H1 (cell line): ENCODE data around the gene LEUTX. TPM values are rescaled to one million over a fixed set of nuclear protein-coding genes. Genes with fewer than 3 reads are reported as not detected.

Source experiments
- CTCF ChIA-PET: fragments of 300-600 bp; sonication (Branson Sonifier 250); formaldehyde crosslinking; loops from one replicate; lab custom pipeline; 2021; ENCODE audit not compliant: partially characterized antibody; lab: Charles Lee
- POLR2A ChIA-PET: fragments of 300-600 bp; sonication (Branson Sonifier 250); formaldehyde crosslinking; loops from one replicate; lab custom pipeline; 2021; ENCODE audit warnings: inconsistent platforms; ENCODE audit not compliant: partially characterized antibody; lab: Charles Lee
- DNase-seq, 2 experiments: peaks; one replicate each; pipeline versions ENCODE4 v3.0.0 to v3.0.0-alpha.2; 2010 to 2022; ENCODE audit warnings: low spot score in 2 of 2, low read depth in 1 of 2, mixed read lengths in 1 of 2
- FAIRE-seq: peaks from 2 replicates; lab custom pipeline; 2011; peaks lifted over from hg19 to GRCh38; lab: Jason Lieb, UNC
- H2AFZ ChIP-seq: 2 replicates; pipeline ENCODE4 v1.8.1; 2012; ENCODE audit warnings: low read length, inconsistent platforms
- H2AK5ac ChIP-seq: 2 replicates; pipeline ENCODE4 v1.6.1; 2013; ENCODE audit warnings: low read depth, low read length
- H2BK120ac ChIP-seq: replicated peaks from 2 replicates; pipeline ENCODE3; 2013; ENCODE audit warnings: low read depth, low read length, inconsistent platforms
- H2BK12ac ChIP-seq: 2 replicates; pipeline ENCODE4 v1.6.1; 2013; ENCODE audit warnings: low read depth, low read length
- H2BK15ac ChIP-seq: 2 replicates; pipeline ENCODE4 v1.6.1; 2013; ENCODE audit warnings: low read length
- H2BK20ac ChIP-seq: 2 replicates; pipeline ENCODE4 v1.6.1; 2013; ENCODE audit warnings: low read length
- H2BK5ac ChIP-seq: 2 replicates; pipeline ENCODE4 v1.6.1; 2013; ENCODE audit warnings: low read depth, low read length
- H3K14ac ChIP-seq: 2 replicates; pipeline ENCODE4 v1.6.1; 2013; ENCODE audit warnings: inconsistent platforms; ENCODE audit not compliant: insufficient read length
- H3K18ac ChIP-seq: 2 replicates; pipeline ENCODE4 v1.6.1; 2013; ENCODE audit warnings: low read length; ENCODE audit errors: extremely low read depth
- H3K23ac ChIP-seq: 2 replicates; pipeline ENCODE4 v1.6.1; 2013; ENCODE audit warnings: inconsistent platforms; ENCODE audit not compliant: insufficient read length
- H3K23me2 ChIP-seq: 2 replicates; pipeline ENCODE4 v1.6.1; 2013; ENCODE audit warnings: low read depth, low read length
- H3K27ac ChIP-seq: 2 replicates; pipeline ENCODE4 v1.6.1; 2011; ENCODE audit warnings: low read depth, low read length, inconsistent platforms
- H3K27me3 ChIP-seq, 4 experiments: replicated peaks in 1 of 4; 1 replicate in 1 of 4; 2 replicates in 3 of 4; pipeline versions ENCODE4 v1.6.1 to v1.8.1; 2011 to 2013; ENCODE audit warnings: low read length in 3 of 4, mild to moderate bottlenecking in 3 of 4, inconsistent platforms in 2 of 4, mixed read lengths in 2 of 4, moderate library complexity in 1 of 4; ENCODE audit not compliant: control insufficient read depth in 3 of 4, insufficient read depth in 3 of 4; ENCODE audit errors: extremely low read depth in 1 of 4
- H3K36me3 ChIP-seq, 4 experiments: 2 replicates each; pipeline versions ENCODE4 v1.6.1 to v1.8.1; 2011 to 2013; ENCODE audit warnings: mild to moderate bottlenecking in 4 of 4, low read length in 3 of 4, moderate library complexity in 2 of 4, control low read depth in 1 of 4, inconsistent platforms in 1 of 4; ENCODE audit not compliant: insufficient read depth in 4 of 4, control insufficient read depth in 2 of 4
- H3K4ac ChIP-seq: replicated peaks from 2 replicates; pipeline ENCODE3; 2013; ENCODE audit warnings: low read length, low read depth, mixed read lengths, inconsistent platforms; ENCODE audit not compliant: insufficient read length
- H3K4me1 ChIP-seq, 4 experiments: replicated peaks in 1 of 4; 1 replicate in 1 of 4; 2 replicates in 3 of 4; pipeline versions ENCODE4 v1.6.1 to v1.8.1; 2011 to 2013; ENCODE audit warnings: low read length in 3 of 4, inconsistent platforms in 2 of 4, mixed read lengths in 1 of 4; ENCODE audit not compliant: insufficient read depth in 4 of 4, control insufficient read depth in 3 of 4
- H3K4me2 ChIP-seq, 2 experiments: 2 replicates each; pipeline versions ENCODE4 v1.6.1 to v1.8.1; 2011 to 2013; ENCODE audit warnings: low read depth in 2 of 2, low read length in 2 of 2, control low read depth in 1 of 2, inconsistent platforms in 1 of 2, mild to moderate bottlenecking in 1 of 2; ENCODE audit not compliant: insufficient read depth in 1 of 2
- H3K4me3 ChIP-seq, 4 experiments: fragments of 200-600, 300-600 bp in 1 of 4; sonication (generic), shearing (Covaris generic), sonication (Bioruptor Twin) in 1 of 4; 2 replicates each; pipeline versions ENCODE4 v1.5.1 to v1.8.1; 2011 to 2016; ENCODE audit warnings: low read length in 4 of 4, low read depth in 3 of 4, control low read depth in 2 of 4, inconsistent platforms in 2 of 4, mild to moderate bottlenecking in 2 of 4, mixed read lengths in 1 of 4, moderate library complexity in 1 of 4; ENCODE audit not compliant: insufficient read depth in 2 of 4; ENCODE audit errors: extremely low read depth in 1 of 4
- H3K56ac ChIP-seq: replicated peaks from 2 replicates; pipeline ENCODE3; 2013; ENCODE audit warnings: low read depth, mild to moderate bottlenecking, mixed read lengths, low read length, inconsistent platforms; ENCODE audit not compliant: insufficient read length
- H3K79me1 ChIP-seq: 2 replicates; pipeline ENCODE4 v1.6.1; 2013; ENCODE audit warnings: low read depth, low read length, control low read depth
- H3K79me2 ChIP-seq, 2 experiments: 2 replicates each; pipeline versions ENCODE4 v1.6.1 to v1.8.1; 2012 to 2013; ENCODE audit warnings: low read length in 2 of 2, mild to moderate bottlenecking in 2 of 2, inconsistent platforms in 1 of 2; ENCODE audit not compliant: insufficient read depth in 2 of 2, control insufficient read depth in 1 of 2
- H3K9ac ChIP-seq, 4 experiments: replicated peaks in 1 of 4; 1 replicate in 1 of 4; 2 replicates in 3 of 4; pipeline versions ENCODE4 v1.6.1 to v1.8.1; 2011 to 2013; ENCODE audit warnings: low read depth in 3 of 4, low read length in 3 of 4, control low read depth in 2 of 4, mild to moderate bottlenecking in 2 of 4, moderate library complexity in 2 of 4, inconsistent platforms in 1 of 4; ENCODE audit errors: extremely low read depth in 1 of 4
- H3K9me3 ChIP-seq, 2 experiments: 2 replicates each; pipeline versions ENCODE4 v1.6.1 to v1.8.1; 2012 to 2013; ENCODE audit warnings: mild to moderate bottlenecking in 2 of 2, moderate library complexity in 2 of 2, control low read depth in 1 of 2, inconsistent platforms in 1 of 2, low read depth in 1 of 2, low read length in 1 of 2, mixed read lengths in 1 of 2; ENCODE audit not compliant: insufficient read depth in 2 of 2
- H4K20me1 ChIP-seq, 2 experiments: replicated peaks in 1 of 2; 2 replicates each; pipeline versions ENCODE3 to v1.8.1; 2011 to 2013; ENCODE audit warnings: inconsistent platforms in 2 of 2, low read length in 2 of 2, mild to moderate bottlenecking in 1 of 2; ENCODE audit not compliant: insufficient read depth in 2 of 2, control insufficient read depth in 1 of 2
- H4K5ac ChIP-seq: 2 replicates; pipeline ENCODE4 v1.6.1; 2013; ENCODE audit warnings: low read length, low read depth, mixed read lengths, inconsistent platforms; ENCODE audit not compliant: insufficient read length
- H4K8ac ChIP-seq: 2 replicates; pipeline ENCODE4 v1.8.0; 2013; ENCODE audit warnings: mild to moderate bottlenecking, moderate library complexity, low read length, inconsistent platforms; ENCODE audit not compliant: insufficient read depth; ENCODE audit errors: extremely low read depth
- H4K91ac ChIP-seq: replicated peaks from 2 replicates; pipeline ENCODE3; 2013; ENCODE audit warnings: low read length, mixed read lengths, inconsistent platforms; ENCODE audit not compliant: insufficient read length
- BACH1 ChIP-seq: IDR thresholded peaks from 2 replicates; pipeline ENCODE4 v1.6.1; 2012; ENCODE audit warnings: low read length, improper control_type of control experiment
- CBX5 ChIP-seq: fragments of 300-800, 300-1000 bp; sonication (generic); IDR thresholded peaks from 2 replicates; pipeline ENCODE4 v1.7.1; 2016; ENCODE audit warnings: antibody characterized with exemption, low read length, low read depth
- CREB1 ChIP-seq: IDR thresholded peaks from 2 replicates; pipeline ENCODE4 v1.6.1; 2012; ENCODE audit warnings: inconsistent platforms
- GTF2F1 ChIP-seq: IDR thresholded peaks from 2 replicates; pipeline ENCODE4 v1.6.1; 2012; ENCODE audit warnings: low read depth, low read length, improper control_type of control experiment, borderline replicate concordance
- HDAC6 ChIP-seq: IDR thresholded peaks from one replicate; pipeline ENCODE4 v1.7.1; 2012; ENCODE audit warnings: low read depth, mild to moderate bottlenecking, inconsistent platforms, low read length, moderate library complexity
- MAFK ChIP-seq: IDR thresholded peaks from 2 replicates; pipeline ENCODE4 v1.6.1; 2012; ENCODE audit warnings: low read depth, mild to moderate bottlenecking, improper control_type of control experiment, low read length
- POU5F1 ChIP-seq: IDR thresholded peaks from 2 replicates; pipeline ENCODE4 v1.6.1; 2011; ENCODE audit warnings: low read depth, mild to moderate bottlenecking, low read length, moderate library complexity
- RBBP5 ChIP-seq: IDR thresholded peaks from 2 replicates; pipeline ENCODE4 v1.7.1; 2012; ENCODE audit warnings: low read depth, mild to moderate bottlenecking, inconsistent platforms, low read length, moderate library complexity, borderline replicate concordance
- USF2 ChIP-seq: IDR thresholded peaks from 2 replicates; pipeline ENCODE4 v1.6.1; 2011; ENCODE audit warnings: low read length, improper control_type of control experiment
- whole genome bisulfite sequencing, 2 experiments: shearing (Covaris generic) in 1 of 2; methylation state at CpG; one replicate each; pipeline versions ENCODE4 v1.1.6 to v1.1.7; 2013 to 2015; ENCODE audit warnings: low lambda C conversion rate in 2 of 2, mixed read lengths in 2 of 2, inconsistent platforms in 1 of 2, low coverage in 1 of 2, missing lambda C conversion rate in 1 of 2; ENCODE audit not compliant: insufficient replicate concordance in 2 of 2, insufficient coverage in 1 of 2, insufficient read length in 1 of 2; ENCODE audit errors: extremely low coverage in 1 of 2, missing lambda C conversion rate in 1 of 2; 5-methylcytosine and 5-hydroxymethylcytosine counted together
- polyA plus RNA-seq, 7 experiments: library from polyadenylated mRNA; depleted of rRNA in 3 of 7; stranded (reverse) in 5 of 7; unstranded in 2 of 7; fragments of >200 nt in 5 of 7; fragments of 200-250 nt in 2 of 7; gene quantifications; 1 replicate in 5 of 7; 2 replicates in 1 of 7; 4 replicates in 1 of 7; pipeline versions ENCODE4 v1.2.1 to v1.2.3, GENCODE V29; 2011 to 2013; ENCODE audit warnings: missing spikeins in 2 of 7, mixed read lengths in 2 of 7
- total RNA-seq: library from RNA; stranded (reverse); fragmentation: NEBNext Ultra II Directional; extraction: Animal tissue kit (Norgen Biotek cat#: 25700); gene quantifications from 2 replicates; pipeline ENCODE4 v1.2.1, GENCODE V29; 2021

The LEUTX gene
- total and polyA plus RNA-seq, 2 of the 8 experiments (the other 6 are each of a cell fraction or from before 2014, with no cell fraction given) = not detected

GRCh38 chr19:39827216-39827615 is 48.6 kb downstream of the LEUTX start:
- Histone ChIP-seq H2BK12ac (no peak overlapping the region), H3K4ac (no peak overlapping the region), H4K91ac (no peak overlapping the region), H2BK5ac (no peak overlapping the region), H3K36me3 (peaks cover 10 to 33% (median 25%) of the 10 kb centered on the region in 4 experiments; a peak in 7 of 8 replicates), H3K27ac (no peak overlapping the region), H3K79me2 (peaks cover 0 to 10% of the 10 kb centered on the region in 2 experiments; a peak in 2 of 4 replicates), H3K23me2 (peaks cover 10% of the 10 kb centered on the region), H4K8ac (no peak overlapping the region), H2AK5ac (no peak overlapping the region), H3K9me3 (no peaks in the 10 kb centered on the region), H3K79me1 (peaks cover 4% of the 10 kb centered on the region; the same call in 1 of the 2 replicates), H3K9ac (no peak overlapping the region), H4K5ac (no peak overlapping the region), H3K23ac (no peak overlapping the region), H4K20me1 (peaks cover 0 to 2% of the 10 kb centered on the region in 2 experiments), H3K27me3 (no peaks in the 10 kb centered on the region), H3K56ac (no peak overlapping the region), H3K18ac (no peak overlapping the region), H2BK120ac (no peak overlapping the region), H2AFZ (no peak overlapping the region), H2BK20ac (no peak overlapping the region), H2BK15ac (no peak overlapping the region), H3K14ac (no peak overlapping the region), H3K4me1 (peaks cover under 1 to 8% (median 3%) of the 10 kb centered on the region in 4 experiments; a peak in 5 of 7 replicates), H3K4me2 (no peak overlapping the region), H3K4me3 (no peak overlapping the region)
- no peak for TF ChIP-seq POU5F1
- TF ChIP-seq USF2 = no peak
- no peak for TF ChIP-seq BACH1
- TF ChIP-seq CBX5 = no peak
- TF ChIP-seq GTF2F1 = no peak
- TF ChIP-seq MAFK = no peak
- TF ChIP-seq HDAC6 = no peak
- no peak for TF ChIP-seq RBBP5
- TF ChIP-seq CREB1 = no peak
- ChIA-PET POLR2A (interaction anchor here (3.2 kb wide), 1 partner anchor 16 kb away, joined by 8 read pairs; no protein-coding TSS in a partner anchor), CTCF (interaction anchor here (2.9 to 3.5 kb wide), 2 partner anchors 16 to 34 kb away, joined by 14 to 22 read pairs; no protein-coding TSS in a partner anchor)
- 94% methylated on average over 6 of the region's 13 CpGs; no CpG with 5 or more reads in 1 of the 2 experiments for WGBS, 2 experiments
- FAIRE-seq (no peak), DNase-seq (no peak)
